Head of caudate nucleus (tissue), 42 donors: Measurements from ENCODE around the gene UBE2L6.

Source experiments
- DNase-seq, 42 donors: peaks; one replicate each; pipeline versions ENCODE4 v3.0.0 to v3.0.0-alpha.2; 2020 to 2021; ENCODE audit warnings: mixed read lengths in 7 of 42
- intact Hi-C: fragments of 100-400 bp; cut with DNase I; formaldehyde crosslinking; loops from one replicate; pipeline ENCODE4 v1.15.0; 2022

UBE2L6 gene

DNA sequence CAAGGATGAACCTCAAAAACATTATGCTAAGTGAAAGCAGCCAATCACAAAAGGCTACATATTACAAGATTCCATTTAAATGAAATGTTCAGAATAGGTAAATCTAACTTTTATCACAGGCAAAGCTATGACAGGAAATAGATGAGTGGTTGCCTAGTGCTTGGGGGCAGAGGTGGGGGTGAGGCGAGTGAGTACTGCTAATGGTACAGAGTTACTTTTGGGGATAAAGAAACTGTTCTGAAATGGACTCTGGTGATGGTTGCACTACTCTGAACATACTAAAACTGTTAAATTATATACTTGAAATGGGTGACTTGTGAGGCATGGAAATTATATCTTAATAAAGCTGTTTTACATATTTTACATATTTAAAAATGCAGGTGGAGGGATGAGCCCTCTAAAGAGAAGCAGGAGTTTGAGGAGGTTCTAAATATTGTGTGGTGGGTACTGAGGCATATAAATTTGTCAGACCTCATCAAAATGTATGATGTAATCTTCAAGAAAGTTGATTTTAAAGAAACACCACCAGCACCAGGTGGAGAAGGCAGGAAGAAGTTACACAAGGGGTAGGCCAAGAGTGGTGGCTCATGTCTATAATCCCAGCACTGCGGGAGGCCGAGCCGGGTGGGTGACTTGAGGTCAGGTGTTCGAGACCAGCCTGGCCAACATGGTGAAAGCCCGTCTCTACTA lies 55.6 kb downstream of the UBE2L6 start:
- intact Hi-C loops: no loop called here
- DNase-seq: no peak

DNA sequence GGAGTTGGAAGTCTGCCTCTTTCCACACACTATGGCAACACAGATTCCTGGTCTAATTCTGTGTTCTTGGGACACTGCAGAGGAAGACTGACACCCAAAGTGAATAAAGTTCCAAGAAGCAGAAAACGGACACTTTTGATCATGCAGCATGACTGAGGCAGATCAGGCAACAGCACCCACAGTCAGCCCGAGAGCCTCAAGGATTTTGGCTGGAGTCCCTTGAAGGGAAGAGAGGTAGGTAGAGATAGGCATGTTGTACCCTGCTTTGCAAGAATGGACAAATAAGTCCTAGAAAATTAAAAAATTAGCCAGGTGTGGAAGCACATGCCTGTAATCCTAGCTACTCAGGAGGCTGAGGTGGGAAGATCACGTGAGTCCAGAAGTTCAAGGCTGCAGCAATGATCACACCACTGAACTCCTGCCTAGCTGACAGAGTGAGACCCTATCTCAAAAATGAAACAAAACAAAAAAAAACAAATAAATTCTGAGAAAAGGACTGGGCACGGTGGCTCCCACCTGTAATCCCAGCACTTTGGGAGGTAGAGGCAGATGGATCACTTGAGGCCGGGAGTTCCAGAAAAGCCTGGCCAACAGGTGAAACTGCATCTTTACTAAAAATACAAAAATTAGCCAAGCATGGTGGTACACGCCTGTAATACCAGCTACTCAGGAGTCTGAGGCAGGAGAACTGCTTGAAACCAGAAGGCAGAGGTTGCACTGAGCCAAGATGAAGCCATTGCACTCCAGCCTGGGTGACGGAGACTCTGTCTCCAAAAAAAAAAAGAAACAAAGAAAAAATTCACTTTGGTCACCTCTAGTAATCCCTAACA lies 58.9 kb downstream of the UBE2L6 start:
- no peak for DNase-seq
- intact Hi-C loops: no loop called here

DNA sequence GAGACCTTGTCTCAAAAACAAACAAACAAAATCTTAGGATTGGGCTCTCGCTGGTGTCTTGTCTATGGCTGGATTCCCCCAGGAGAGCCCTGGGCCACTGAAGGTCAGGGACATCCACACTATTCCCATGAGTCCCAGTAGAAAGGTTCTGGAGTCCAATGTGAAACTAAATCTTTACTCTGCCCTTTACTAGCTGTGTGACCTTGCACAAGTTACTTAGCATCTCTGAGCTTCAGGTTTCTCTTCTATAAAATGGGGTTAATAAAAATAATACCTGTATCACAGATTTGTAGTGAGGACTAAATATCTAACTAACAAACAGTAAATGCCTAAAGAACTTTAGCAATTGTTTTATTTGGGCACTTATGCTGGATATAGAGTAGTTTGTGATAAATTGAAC lies 61.0 kb downstream of the UBE2L6 start:
- no peak for DNase-seq
- intact Hi-C loops: no loop called here

DNA sequence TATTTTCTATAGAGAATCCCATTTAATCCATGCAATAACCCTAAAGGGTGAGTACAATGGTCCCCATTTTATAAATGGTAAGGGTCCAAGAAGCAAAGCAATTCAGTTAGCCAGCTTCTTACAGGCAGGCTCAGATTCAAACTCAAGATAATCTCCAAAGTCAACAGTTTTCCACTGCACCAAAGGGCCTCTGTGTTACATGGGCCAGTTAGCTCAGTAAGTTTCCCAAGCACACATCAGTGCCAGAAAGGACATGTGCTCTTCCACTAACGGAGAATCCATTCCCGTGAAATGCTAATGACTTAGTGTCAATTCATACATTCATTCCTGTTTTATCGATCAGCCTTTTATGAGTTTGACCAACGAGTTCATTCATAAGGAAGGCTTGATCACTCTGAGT lies 63.0 kb downstream of the UBE2L6 start:
- intact Hi-C loops: no loop called here
- no peak for DNase-seq

DNA sequence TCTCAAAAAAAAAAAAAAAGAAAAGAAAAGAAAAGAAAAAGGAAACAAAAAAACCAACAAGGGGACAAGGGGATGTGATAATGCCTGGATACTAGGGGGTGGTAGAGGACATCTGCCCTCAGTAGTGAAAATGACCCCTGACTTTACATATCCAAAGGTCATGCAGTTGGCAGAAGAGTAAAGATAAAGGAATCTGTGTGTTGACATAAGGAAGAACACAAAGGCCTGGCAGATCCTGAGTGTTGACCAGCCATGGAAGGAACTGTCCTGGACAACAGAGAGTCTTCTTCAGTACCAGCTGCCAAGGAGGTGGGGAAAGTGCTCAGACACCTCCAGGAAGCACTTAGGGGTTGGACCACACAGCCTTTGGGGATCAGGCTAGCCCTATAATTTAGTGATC lies 64.6 kb downstream of the UBE2L6 start:
- no peak for DNase-seq
- intact Hi-C loops: no loop called here

DNA sequence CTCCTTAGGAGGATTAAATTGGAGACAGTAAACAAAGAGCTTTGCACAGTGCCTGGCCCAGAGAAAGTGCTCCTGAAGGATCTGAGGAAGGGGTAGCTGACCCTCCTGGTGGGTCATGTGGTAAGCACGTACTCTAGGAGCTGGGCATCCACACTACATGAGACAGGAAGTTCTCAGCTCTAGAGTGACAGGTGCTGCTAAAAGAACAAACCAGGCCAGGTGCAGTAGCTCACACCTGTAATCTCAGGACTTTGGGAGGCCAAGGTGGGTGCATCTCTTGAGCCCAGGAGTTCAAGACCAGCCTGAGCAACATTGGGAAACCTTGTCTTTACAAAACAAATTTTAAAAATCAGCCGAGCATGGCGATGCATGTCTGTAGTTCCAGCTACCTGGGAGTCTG lies 65.1 kb downstream of the UBE2L6 start:
- intact Hi-C loops: no loop called here

DNA sequence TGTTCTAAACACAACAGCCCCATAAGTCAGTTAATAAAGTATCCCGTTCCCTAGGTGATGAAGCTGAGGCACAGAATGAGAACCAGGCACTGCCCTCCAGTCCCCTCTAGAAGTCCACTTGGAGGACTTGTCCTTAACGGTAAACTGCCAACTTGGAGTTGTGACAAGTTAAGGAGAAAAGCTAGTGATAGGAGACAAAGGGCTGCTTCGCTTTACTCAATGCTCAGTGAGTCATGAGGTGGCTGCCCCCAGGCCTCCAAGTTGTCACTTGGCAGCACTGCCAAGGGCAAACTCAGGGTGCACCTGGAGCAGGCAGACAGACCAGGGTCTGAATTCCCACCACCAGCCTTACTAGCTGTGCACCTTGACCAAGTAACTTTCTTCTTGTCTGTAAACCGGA lies 65.5 kb downstream of the UBE2L6 start:
- peak in 1 of 42 donors; percentile 52 for DNase-seq
- intact Hi-C loops: no loop called here

More for the DNA sequence above, 65.1 kb downstream of the UBE2L6 start:
- DNase-seq: no peak
